HCT116 (cell line): ENCODE measurements around the gene DMAC1.

Source experiments
- EGR1 ChIP-seq: IDR thresholded peaks from 2 replicates; pipeline ENCODE4 v1.6.1; 2012; ENCODE audit warnings: low read depth
- EZH2 ChIP-seq: fragments of 200-600 bp; sonication (generic); IDR thresholded peaks from 2 replicates; pipeline ENCODE4 v1.6.1; 2017; ENCODE audit warnings: antibody characterized with exemption, mixed run types
- EZH2phosphoT487 ChIP-seq: fragments of 200-600 bp; IDR thresholded peaks from 2 replicates; pipeline ENCODE4 v1.6.1; 2018; ENCODE audit warnings: antibody characterized with exemption, borderline replicate concordance
- JUND ChIP-seq: IDR thresholded peaks from 2 replicates; pipeline ENCODE4 v1.6.1; 2012
- POLR2A ChIP-seq: IDR thresholded peaks from 2 replicates; pipeline ENCODE4 v1.7.0; 2011; ENCODE audit warnings: borderline replicate concordance; ENCODE audit not compliant: insufficient read depth, insufficient read length; ENCODE audit errors: extremely low read depth
- POLR2AphosphoS5 ChIP-seq: IDR thresholded peaks from 2 replicates; pipeline ENCODE4 v1.6.1; 2011; ENCODE audit warnings: mild to moderate bottlenecking, low read depth, low read length, moderate library complexity
- RAD21 ChIP-seq: IDR thresholded peaks from 2 replicates; pipeline ENCODE4 v1.6.1; 2012; ENCODE audit warnings: low read depth, mild to moderate bottlenecking
- SIN3A ChIP-seq: IDR thresholded peaks from 2 replicates; pipeline ENCODE4 v1.6.1; 2012; ENCODE audit warnings: low read depth
- SRF ChIP-seq: IDR thresholded peaks from 2 replicates; pipeline ENCODE4 v1.6.1; 2012; ENCODE audit warnings: low read depth
- ZFX ChIP-seq: fragments of 450-650 bp; IDR thresholded peaks from 2 replicates; pipeline ENCODE4 v1.6.1; 2017
- ZNF274 ChIP-seq: fragments of 200-500 bp; sonication (Bioruptor generic); IDR thresholded peaks from 2 replicates; pipeline ENCODE4 v1.6.1; 2014; ENCODE audit warnings: mild to moderate bottlenecking, low read depth, low read length, inconsistent platforms
- TF ChIP-seq, protein P1 (sequence below), 3 experiments: fragments of 200-600 bp in 1 of 3; sonication (generic) in 1 of 3; IDR thresholded peaks in 2 of 3; conservative IDR thresholded peaks in 1 of 3; 2 replicates each; pipeline ENCODE4 v1.5.1; 2012 to 2017; ENCODE audit warnings: low read depth in 2 of 3, low read length in 2 of 3, antibody characterized with exemption in 1 of 3, borderline replicate concordance in 1 of 3, control low read depth in 1 of 3, mild to moderate bottlenecking in 1 of 3, mixed read lengths in 1 of 3, mixed run types in 1 of 3, moderate library complexity in 1 of 3; ENCODE audit not compliant: insufficient read depth in 1 of 3
- TF ChIP-seq, protein P2 (sequence below): IDR thresholded peaks from 2 replicates; pipeline ENCODE4 v1.6.1; 2012; ENCODE audit warnings: low read depth

DNA sequence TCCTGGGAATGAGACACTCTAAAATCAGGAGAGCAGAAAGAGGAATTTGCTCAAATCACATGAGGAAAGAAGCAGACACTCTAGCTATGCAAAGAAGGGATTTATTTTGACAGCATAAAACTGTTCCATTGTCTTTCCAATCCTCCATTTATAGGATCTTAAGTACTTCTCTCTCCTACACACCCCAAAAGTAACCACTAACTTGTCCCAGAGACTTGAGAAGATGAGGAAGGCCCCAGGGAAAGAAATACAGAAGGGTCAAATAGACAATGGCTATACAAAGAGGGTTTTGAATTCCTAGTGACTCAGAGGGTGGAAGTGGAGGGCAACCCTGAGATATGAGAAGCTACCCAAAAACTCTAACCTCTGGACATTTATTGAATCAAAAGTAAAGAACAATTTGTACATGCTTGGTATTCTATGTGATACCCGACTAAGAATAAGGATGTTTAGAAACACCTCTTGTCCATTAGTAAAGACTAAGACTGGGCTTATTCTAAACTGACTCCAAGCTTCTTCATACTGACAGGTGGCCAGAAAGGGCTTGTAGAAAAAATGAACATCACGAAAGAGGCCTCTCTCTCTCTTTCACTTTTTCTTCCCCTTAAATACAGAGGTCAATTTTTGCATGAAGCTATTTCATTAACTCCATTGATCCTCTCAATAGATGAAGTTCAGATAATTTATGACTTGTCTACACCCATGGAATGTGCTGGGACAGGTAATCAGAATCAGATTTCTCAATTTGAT, 20.6 kb downstream of the DMAC1 start:
- TF ChIP-seq, protein P1, sequence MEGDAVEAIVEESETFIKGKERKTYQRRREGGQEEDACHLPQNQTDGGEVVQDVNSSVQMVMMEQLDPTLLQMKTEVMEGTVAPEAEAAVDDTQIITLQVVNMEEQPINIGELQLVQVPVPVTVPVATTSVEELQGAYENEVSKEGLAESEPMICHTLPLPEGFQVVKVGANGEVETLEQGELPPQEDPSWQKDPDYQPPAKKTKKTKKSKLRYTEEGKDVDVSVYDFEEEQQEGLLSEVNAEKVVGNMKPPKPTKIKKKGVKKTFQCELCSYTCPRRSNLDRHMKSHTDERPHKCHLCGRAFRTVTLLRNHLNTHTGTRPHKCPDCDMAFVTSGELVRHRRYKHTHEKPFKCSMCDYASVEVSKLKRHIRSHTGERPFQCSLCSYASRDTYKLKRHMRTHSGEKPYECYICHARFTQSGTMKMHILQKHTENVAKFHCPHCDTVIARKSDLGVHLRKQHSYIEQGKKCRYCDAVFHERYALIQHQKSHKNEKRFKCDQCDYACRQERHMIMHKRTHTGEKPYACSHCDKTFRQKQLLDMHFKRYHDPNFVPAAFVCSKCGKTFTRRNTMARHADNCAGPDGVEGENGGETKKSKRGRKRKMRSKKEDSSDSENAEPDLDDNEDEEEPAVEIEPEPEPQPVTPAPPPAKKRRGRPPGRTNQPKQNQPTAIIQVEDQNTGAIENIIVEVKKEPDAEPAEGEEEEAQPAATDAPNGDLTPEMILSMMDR (IDR thresholded peaks at IDR 0.05 in 2 of 3, conservative IDR thresholded peaks at IDR 0.05 in 1 of 3; ENCODE audit: borderline replicate concordance in 1 of 3, insufficient read depth in 1 of 3, low read depth in 2 of 3, low read length in 2 of 3) = no peak
- TF ChIP-seq EZH2 (no peak), EGR1 (no peak), POLR2A (no peak), POLR2AphosphoS5 (no peak), ZFX (no peak), RAD21 (no peak), EZH2phosphoT487 (no peak), JUND (no peak), SRF (no peak), SIN3A (no peak), ZNF274 (no peak)
- TF ChIP-seq, protein P2, sequence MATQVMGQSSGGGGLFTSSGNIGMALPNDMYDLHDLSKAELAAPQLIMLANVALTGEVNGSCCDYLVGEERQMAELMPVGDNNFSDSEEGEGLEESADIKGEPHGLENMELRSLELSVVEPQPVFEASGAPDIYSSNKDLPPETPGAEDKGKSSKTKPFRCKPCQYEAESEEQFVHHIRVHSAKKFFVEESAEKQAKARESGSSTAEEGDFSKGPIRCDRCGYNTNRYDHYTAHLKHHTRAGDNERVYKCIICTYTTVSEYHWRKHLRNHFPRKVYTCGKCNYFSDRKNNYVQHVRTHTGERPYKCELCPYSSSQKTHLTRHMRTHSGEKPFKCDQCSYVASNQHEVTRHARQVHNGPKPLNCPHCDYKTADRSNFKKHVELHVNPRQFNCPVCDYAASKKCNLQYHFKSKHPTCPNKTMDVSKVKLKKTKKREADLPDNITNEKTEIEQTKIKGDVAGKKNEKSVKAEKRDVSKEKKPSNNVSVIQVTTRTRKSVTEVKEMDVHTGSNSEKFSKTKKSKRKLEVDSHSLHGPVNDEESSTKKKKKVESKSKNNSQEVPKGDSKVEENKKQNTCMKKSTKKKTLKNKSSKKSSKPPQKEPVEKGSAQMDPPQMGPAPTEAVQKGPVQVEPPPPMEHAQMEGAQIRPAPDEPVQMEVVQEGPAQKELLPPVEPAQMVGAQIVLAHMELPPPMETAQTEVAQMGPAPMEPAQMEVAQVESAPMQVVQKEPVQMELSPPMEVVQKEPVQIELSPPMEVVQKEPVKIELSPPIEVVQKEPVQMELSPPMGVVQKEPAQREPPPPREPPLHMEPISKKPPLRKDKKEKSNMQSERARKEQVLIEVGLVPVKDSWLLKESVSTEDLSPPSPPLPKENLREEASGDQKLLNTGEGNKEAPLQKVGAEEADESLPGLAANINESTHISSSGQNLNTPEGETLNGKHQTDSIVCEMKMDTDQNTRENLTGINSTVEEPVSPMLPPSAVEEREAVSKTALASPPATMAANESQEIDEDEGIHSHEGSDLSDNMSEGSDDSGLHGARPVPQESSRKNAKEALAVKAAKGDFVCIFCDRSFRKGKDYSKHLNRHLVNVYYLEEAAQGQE = no peak
